Adrenal gland (tissue), 12 donors: ENCODE results near the gene TLCD4. TPM values are rescaled to one million over a fixed set of nuclear protein-coding genes. Genes with fewer than 3 reads are reported as not detected.

Source experiments
- DNase-seq, 7 donors: peaks; one replicate each; pipeline ENCODE4 v3.0.0-alpha.2; 2019 to 2020
- H3K27ac ChIP-seq, 5 donors: fragments of 200-600 bp; sonication (generic) in 4 of 5; 1 replicate in 3 of 5; 2 replicates in 2 of 5; pipeline versions ENCODE4 v1.5.1 to v1.8.0; 2016 to 2020; ENCODE audit warnings: mild to moderate bottlenecking in 1 of 5
- H3K27me3 ChIP-seq: fragments of 200-600 bp; 2 replicates; pipeline ENCODE4 v1.8.0; 2021
- H3K36me3 ChIP-seq, 2 donors: fragments of 200-600 bp; replicated peaks in 1 of 2; 1 replicate in 1 of 2; 2 replicates in 1 of 2; pipeline versions ENCODE4 v1.5.1 to v1.8.0; 2018 to 2022
- H3K4me1 ChIP-seq, 2 donors: fragments of 200-600 bp; replicated peaks in 1 of 2; 1 replicate in 1 of 2; 2 replicates in 1 of 2; pipeline versions ENCODE4 v1.5.1 to v1.8.0; 2018 to 2021
- H3K4me3 ChIP-seq, 4 donors: fragments of 200-600 bp; sonication (generic) in 3 of 4; one replicate each; pipeline ENCODE4 v1.5.1; 2016 to 2018
- H3K9me3 ChIP-seq, 3 donors: fragments of 200-600 bp; sonication (generic) in 1 of 3; replicated peaks in 1 of 3; 1 replicate in 2 of 3; 2 replicates in 1 of 3; pipeline versions ENCODE4 v1.5.1 to v1.8.0; 2016 to 2021
- POLR2A ChIP-seq, 2 donors: fragments of 450-650 bp; IDR thresholded peaks; one replicate each; pipeline ENCODE4 v1.6.1; 2017; ENCODE audit warnings: antibody characterized with exemption in 2 of 2, mild to moderate bottlenecking in 2 of 2, moderate library complexity in 1 of 2
- WGBS, 4 donors: extraction: QIAGEN DNeasy Blood & Tissue Kit in 2 of 4; methylation state at CpG; one replicate each; pipeline versions ENCODE4 v1.1.5 to v1.1.7; 2013 to 2017; 5-methylcytosine and 5-hydroxymethylcytosine counted together
- intact Hi-C, 2 donors: fragments of 100-400 bp; cut with DNase I; formaldehyde crosslinking; loops; one replicate each; pipeline versions ENCODE4 v1.14.1 to v1.15.0; 2022 to 2023
- polyA plus RNA-seq, 3 donors: library from polyadenylated mRNA; stranded (reverse); fragments of 200-250 nt in 2 of 3; fragments of 350-450 nt in 1 of 3; fragmentation: Illumina TruSeq in 1 of 3; extraction: RNeasy Lipid Tissue Mini Kit (QIAGEN cat#74804) in 1 of 3; gene quantifications; one replicate each; pipeline ENCODE4 v1.2.3, GENCODE V29; 2013 to 2014
- total RNA-seq, 9 donors: library from RNA; depleted of rRNA in 4 of 9; stranded (reverse); fragments of >200 nt in 4 of 9; fragments of 120-200 nt in 1 of 9; fragmentation: NEBNext Ultra II Directional in 1 of 9; extraction: Animal tissue kit (Norgen Biotek cat#: 25700) in 1 of 9; gene quantifications; one replicate each; pipeline versions ENCODE4 v1.1.0 to v1.2.4, GENCODE V29; 2013 to 2023
- TF ChIP-seq, protein P1 (sequence below), 6 experiments: fragments of 450-650 bp in 4 of 6; fragments of 200-600 bp in 2 of 6; sonication (generic) in 1 of 6; IDR thresholded peaks; 1 replicate in 5 of 6; 2 replicates in 1 of 6; pipeline versions ENCODE4 v1.5.1 to v1.8.0; 2016 to 2021; ENCODE audit warnings: antibody characterized with exemption in 6 of 6, mild to moderate bottlenecking in 2 of 6, moderate library complexity in 1 of 6
- donor health status: healthy with polysubstance abuse.
- donor health status: Bipolar disorder and iron deficiency.
- donor health status: DM: yes; HTN: yes; CAD: no.
- donor health status: DM: no; HTN: no; CAD: no.
- donor health status: DM: no; HTN: no; CAD: no.
- donor health status: DM: yes; HTN: yes; CAD: no.

The TLCD4 gene
- total and polyA plus RNA-seq, 12 donors = 1.6 to 41.3 (median 19.6) TPM

DNA sequence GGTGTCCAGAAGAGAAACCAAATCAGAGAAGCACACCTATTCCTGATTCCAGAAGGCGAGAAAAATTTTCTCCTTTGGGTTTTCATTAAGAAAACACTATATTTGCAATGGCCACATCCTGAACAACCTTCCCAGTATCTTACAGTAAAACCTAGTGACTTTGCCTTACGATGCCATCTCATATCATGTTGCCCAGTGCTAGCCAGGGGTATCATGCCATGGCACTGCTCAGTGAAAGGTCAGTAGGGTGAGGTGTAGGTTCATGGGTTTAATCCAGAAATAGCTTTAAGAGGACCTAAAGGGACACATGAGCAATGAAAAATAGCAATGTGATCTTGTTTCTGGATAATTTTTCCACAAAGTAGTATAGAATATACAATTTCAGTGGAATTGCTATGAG lies 7.2 kb downstream of the TLCD4 start:
- no peak for DNase-seq
- Histone ChIP-seq H3K9me3 (no peaks in the 10 kb centered on the region), H3K36me3 (no peaks in the 10 kb centered on the region), H3K27me3 (no peaks in the 10 kb centered on the region), H3K27ac (no peak overlapping the region), H3K4me1 (peaks cover 0 to 4% of the 10 kb centered on the region in 2 donors), H3K4me3 (no peak overlapping the region)
- intact Hi-C loops = loop anchor here in 1 of 2 donors (10.0 kb wide), 1 partner anchor 110 kb away; the partner anchor contains the start of gene RWDD3
- no peak for TF ChIP-seq POLR2A (IDR thresholded peaks at IDR 0.05)
- TF ChIP-seq, protein P1, sequence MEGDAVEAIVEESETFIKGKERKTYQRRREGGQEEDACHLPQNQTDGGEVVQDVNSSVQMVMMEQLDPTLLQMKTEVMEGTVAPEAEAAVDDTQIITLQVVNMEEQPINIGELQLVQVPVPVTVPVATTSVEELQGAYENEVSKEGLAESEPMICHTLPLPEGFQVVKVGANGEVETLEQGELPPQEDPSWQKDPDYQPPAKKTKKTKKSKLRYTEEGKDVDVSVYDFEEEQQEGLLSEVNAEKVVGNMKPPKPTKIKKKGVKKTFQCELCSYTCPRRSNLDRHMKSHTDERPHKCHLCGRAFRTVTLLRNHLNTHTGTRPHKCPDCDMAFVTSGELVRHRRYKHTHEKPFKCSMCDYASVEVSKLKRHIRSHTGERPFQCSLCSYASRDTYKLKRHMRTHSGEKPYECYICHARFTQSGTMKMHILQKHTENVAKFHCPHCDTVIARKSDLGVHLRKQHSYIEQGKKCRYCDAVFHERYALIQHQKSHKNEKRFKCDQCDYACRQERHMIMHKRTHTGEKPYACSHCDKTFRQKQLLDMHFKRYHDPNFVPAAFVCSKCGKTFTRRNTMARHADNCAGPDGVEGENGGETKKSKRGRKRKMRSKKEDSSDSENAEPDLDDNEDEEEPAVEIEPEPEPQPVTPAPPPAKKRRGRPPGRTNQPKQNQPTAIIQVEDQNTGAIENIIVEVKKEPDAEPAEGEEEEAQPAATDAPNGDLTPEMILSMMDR (IDR thresholded peaks at IDR 0.05) = no peak
- 86 to 94% (median 92%) methylated on average over 2 of the region's 2 CpGs for WGBS, 4 donors

DNA sequence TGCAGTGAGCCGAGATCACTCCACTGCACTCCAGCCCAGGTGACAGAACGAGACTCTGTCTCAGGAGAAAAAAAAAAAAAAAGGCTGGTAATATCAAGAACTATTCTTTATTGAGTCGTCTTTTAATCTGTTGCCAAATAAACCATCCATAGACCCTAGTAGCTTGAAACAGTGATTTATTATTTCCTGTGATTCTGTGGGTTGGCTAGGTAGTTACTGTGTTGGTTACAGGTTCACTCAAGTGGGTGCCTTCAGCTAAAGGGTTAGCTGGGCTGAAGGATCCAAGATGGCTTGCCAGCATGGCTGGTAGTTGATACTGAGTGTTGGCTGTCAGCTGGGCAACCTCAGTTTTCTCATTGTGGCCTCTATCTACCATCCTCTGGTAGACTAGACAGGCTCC lies 9.2 kb downstream of the TLCD4 start:
- H3K36me3 ChIP-seq = no peaks in the 10 kb centered on the region
- no peak for DNase-seq
- 82 to 89% (median 86%) methylated on average over 3 of the region's 3 CpGs for WGBS, 4 donors
- no peak for TF ChIP-seq POLR2A (IDR thresholded peaks at IDR 0.05)
- TF ChIP-seq, protein P1 (IDR thresholded peaks at IDR 0.05) = no peak
- no peaks in the 10 kb centered on the region for H3K9me3 ChIP-seq
- intact Hi-C loops = loop anchor here in 1 of 2 donors (10.0 kb wide), 1 partner anchor 108 kb away; the partner anchor contains the start of gene RWDD3
- no peak overlapping the region for H3K4me3 ChIP-seq
- no peak overlapping the region for H3K27ac ChIP-seq
- H3K4me1 ChIP-seq = peaks cover 0 to 4% of the 10 kb centered on the region in 2 donors
- no peaks in the 10 kb centered on the region for H3K27me3 ChIP-seq

DNA sequence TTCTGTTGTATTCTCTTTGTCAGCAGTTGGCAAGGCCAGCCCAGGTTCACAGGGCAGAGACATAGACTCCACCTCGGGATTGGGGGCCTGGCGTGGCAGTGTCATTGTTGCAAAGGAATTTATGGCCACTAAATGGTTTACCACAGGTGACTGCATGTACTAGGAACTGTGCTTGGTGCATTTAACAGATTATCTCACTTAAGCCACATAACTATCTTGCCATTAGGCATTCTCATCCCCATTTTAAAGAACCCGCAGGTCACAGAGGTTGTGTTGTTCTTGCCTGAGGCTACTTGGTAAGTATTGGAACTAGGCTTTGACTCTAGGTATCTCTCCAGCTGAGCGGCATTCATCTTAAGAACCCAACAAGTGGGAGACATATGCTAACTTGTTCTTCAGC lies 9.7 kb downstream of the TLCD4 start:
- intact Hi-C loops = loop anchor here in 1 of 2 donors (10.0 kb wide), 1 partner anchor 108 kb away; the partner anchor contains the start of gene RWDD3
- Histone ChIP-seq H3K27ac (no peak overlapping the region), H3K4me3 (no peak overlapping the region), H3K4me1 (peaks cover 0 to 4% of the 10 kb centered on the region in 2 donors), H3K9me3 (no peaks in the 10 kb centered on the region), H3K36me3 (no peaks in the 10 kb centered on the region), H3K27me3 (no peaks in the 10 kb centered on the region)
- DNase-seq = no peak
- TF ChIP-seq POLR2A (IDR thresholded peaks at IDR 0.05) = no peak
- TF ChIP-seq, protein P1 (IDR thresholded peaks at IDR 0.05) = no peak
- WGBS, 4 donors = 93 to 96% (median 94%) methylated on average over 4 of the region's 4 CpGs

DNA sequence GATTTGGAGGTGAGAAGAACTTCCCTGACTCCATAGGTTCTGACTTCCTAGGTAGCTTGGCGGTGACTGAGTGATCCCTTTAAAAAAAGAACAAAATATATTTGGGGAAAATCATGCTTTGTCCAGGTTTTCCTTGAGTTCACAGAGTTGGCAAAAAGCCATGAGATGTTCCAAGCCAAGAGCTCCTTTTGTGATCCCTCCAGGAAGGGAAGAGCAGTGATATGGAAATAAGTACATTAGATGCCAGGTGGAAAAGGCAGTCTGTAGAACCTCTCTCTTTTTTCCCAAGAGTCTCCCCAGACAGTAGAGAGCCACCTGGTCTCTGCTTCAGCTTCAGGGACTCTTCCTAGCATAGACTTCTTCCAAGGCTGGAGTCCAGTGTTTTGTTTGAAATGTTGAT lies 10.2 kb downstream of the TLCD4 start:
- no peak for DNase-seq
- Histone ChIP-seq H3K9me3 (no peaks in the 10 kb centered on the region), H3K4me1 (no peaks in the 10 kb centered on the region), H3K27ac (no peak overlapping the region), H3K4me3 (no peak overlapping the region), H3K36me3 (no peaks in the 10 kb centered on the region), H3K27me3 (no peaks in the 10 kb centered on the region)
- TF ChIP-seq POLR2A (IDR thresholded peaks at IDR 0.05) = no peak
- TF ChIP-seq, protein P1 (IDR thresholded peaks at IDR 0.05) = no peak
- WGBS, 4 donors = 86 to 95% (median 90%) methylated on average over 1 of the region's 1 CpG
- intact Hi-C loops = loop anchor here in 1 of 2 donors (10.0 kb wide), 1 partner anchor 107 kb away; the partner anchor contains the start of gene RWDD3
